Measurements from ENCODE around the gene USP5. TPM values are rescaled to one million over a fixed set of nuclear protein-coding genes. Genes with fewer than 3 reads are reported as not detected.

Gene USP5
- polyA plus RNA-seq, 1 of the 3 experiments (the other 2 are of a cell fraction), result 97.2 TPM

- TF ChIP-seq, protein P1, sequence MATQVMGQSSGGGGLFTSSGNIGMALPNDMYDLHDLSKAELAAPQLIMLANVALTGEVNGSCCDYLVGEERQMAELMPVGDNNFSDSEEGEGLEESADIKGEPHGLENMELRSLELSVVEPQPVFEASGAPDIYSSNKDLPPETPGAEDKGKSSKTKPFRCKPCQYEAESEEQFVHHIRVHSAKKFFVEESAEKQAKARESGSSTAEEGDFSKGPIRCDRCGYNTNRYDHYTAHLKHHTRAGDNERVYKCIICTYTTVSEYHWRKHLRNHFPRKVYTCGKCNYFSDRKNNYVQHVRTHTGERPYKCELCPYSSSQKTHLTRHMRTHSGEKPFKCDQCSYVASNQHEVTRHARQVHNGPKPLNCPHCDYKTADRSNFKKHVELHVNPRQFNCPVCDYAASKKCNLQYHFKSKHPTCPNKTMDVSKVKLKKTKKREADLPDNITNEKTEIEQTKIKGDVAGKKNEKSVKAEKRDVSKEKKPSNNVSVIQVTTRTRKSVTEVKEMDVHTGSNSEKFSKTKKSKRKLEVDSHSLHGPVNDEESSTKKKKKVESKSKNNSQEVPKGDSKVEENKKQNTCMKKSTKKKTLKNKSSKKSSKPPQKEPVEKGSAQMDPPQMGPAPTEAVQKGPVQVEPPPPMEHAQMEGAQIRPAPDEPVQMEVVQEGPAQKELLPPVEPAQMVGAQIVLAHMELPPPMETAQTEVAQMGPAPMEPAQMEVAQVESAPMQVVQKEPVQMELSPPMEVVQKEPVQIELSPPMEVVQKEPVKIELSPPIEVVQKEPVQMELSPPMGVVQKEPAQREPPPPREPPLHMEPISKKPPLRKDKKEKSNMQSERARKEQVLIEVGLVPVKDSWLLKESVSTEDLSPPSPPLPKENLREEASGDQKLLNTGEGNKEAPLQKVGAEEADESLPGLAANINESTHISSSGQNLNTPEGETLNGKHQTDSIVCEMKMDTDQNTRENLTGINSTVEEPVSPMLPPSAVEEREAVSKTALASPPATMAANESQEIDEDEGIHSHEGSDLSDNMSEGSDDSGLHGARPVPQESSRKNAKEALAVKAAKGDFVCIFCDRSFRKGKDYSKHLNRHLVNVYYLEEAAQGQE (IDR thresholded peaks at IDR 0.05; ENCODE audit: low read depth, low read length), result no peak
- no peak for TF ChIP-seq IRF3 (IDR thresholded peaks at IDR 0.05; ENCODE audit: low read depth, low read length)
- no peak for TF ChIP-seq RFX5 (IDR thresholded peaks at IDR 0.05; ENCODE audit: low read length)
- TF ChIP-seq ZBTB33 (IDR thresholded peaks at IDR 0.05; ENCODE audit: borderline replicate concordance, low read depth), result no peak
Measured at GRCh38 chr12:6834873-6835272, 17.1 kb upstream of the USP5 start (continued).

- 87% methylated on average over 13 of the region's 16 CpGs for WGBS (ENCODE audit: low lambda C conversion rate)
- Histone ChIP-seq H3K4me1 (ENCODE audit: control insufficient read depth in 1 of 2, insufficient read depth in 2 of 2, low read depth in 1 of 2, low read length in 1 of 2) (no peaks in the 10 kb centered on the region), H3K36me3 (replicated peaks in 1 of 2; ENCODE audit: control insufficient read depth in 1 of 2, insufficient read depth in 2 of 2, low read length in 1 of 2) (peaks cover 37 to 67% of the 10 kb centered on the region in 2 experiments), H3K27me3 (ENCODE audit: insufficient read depth) (no peaks in the 10 kb centered on the region), H2AFZ (ENCODE audit: low read depth) (no peak overlapping the region), H3K4me2 (no peak overlapping the region), H3K4me3 (ENCODE audit: low read depth in 2 of 2, low read length in 1 of 2) (no peak overlapping the region), H3K9me2 (no peaks in the 10 kb centered on the region), H3K79me2 (ENCODE audit: insufficient read depth) (no peaks in the 10 kb centered on the region), H4K20me1 (ENCODE audit: insufficient read depth) (0 out of 2 replicates have a peak, but pooled peaks cover 8% of the 10 kb centered on the region), H3K27ac (ENCODE audit: low read depth in 2 of 2, low read length in 1 of 2) (no peak overlapping the region), H3K9ac (no peak overlapping the region), H3F3A (replicated peaks; ENCODE audit: insufficient read depth) (no peaks in the 10 kb centered on the region), H3K9me3 (no peaks in the 10 kb centered on the region)
- POLR2A ChIA-PET, result interaction anchor here (1.0 to 1.4 kb wide), 3 partner anchors 9 to 16 kb away, joined by 3 read pairs; partner anchors contain the start of gene USP5
- CTCF ChIA-PET, result interaction anchor here (1.2 to 14.1 kb wide), 12 partner anchors 11 to 240 kb away, joined by 3 to 225 read pairs (median 6); partner anchors contain the start of genes CDCA3, GNB3, GPR162 and MLF2
- no peak for DNase-seq
- TF ChIP-seq RCOR1 (IDR thresholded peaks at IDR 0.05; ENCODE audit: low read length) (no peak), ZBTB33 (IDR thresholded peaks at IDR 0.05; ENCODE audit: borderline replicate concordance, low read depth) (no peak), RFX5 (IDR thresholded peaks at IDR 0.05; ENCODE audit: low read length) (no peak), FOSL2 (IDR thresholded peaks at IDR 0.05; ENCODE audit: borderline replicate concordance, low read depth) (no peak), MAX (IDR thresholded peaks at IDR 0.05; ENCODE audit: low read depth) (no peak), NFIC (IDR thresholded peaks at IDR 0.05; ENCODE audit: borderline replicate concordance) (no peak), IRF3 (IDR thresholded peaks at IDR 0.05; ENCODE audit: low read depth, low read length) (no peak), NRF1 (IDR thresholded peaks at IDR 0.05; ENCODE audit: low read depth, low read length) (no peak)
- TF ChIP-seq, protein P2, sequence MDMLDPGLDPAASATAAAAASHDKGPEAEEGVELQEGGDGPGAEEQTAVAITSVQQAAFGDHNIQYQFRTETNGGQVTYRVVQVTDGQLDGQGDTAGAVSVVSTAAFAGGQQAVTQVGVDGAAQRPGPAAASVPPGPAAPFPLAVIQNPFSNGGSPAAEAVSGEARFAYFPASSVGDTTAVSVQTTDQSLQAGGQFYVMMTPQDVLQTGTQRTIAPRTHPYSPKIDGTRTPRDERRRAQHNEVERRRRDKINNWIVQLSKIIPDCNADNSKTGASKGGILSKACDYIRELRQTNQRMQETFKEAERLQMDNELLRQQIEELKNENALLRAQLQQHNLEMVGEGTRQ (IDR thresholded peaks at IDR 0.05; ENCODE audit: borderline replicate concordance, low read depth, low read length), result no peak
- TF ChIP-seq, protein P3, sequence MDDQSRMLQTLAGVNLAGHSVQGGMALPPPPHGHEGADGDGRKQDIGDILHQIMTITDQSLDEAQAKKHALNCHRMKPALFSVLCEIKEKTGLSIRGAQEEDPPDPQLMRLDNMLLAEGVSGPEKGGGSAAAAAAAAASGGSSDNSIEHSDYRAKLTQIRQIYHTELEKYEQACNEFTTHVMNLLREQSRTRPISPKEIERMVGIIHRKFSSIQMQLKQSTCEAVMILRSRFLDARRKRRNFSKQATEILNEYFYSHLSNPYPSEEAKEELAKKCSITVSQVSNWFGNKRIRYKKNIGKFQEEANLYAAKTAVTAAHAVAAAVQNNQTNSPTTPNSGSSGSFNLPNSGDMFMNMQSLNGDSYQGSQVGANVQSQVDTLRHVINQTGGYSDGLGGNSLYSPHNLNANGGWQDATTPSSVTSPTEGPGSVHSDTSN (IDR thresholded peaks at IDR 0.05), result no peak
Measured at GRCh38 chr12:6836851-6837250, 15.1 kb upstream of the USP5 start.
